Upper lobe of right lung (tissue), 1 donor: ENCODE results near the gene CABLES1. TPM values are rescaled to one million over a fixed set of nuclear protein-coding genes. Genes with fewer than 3 reads are reported as not detected.

Experiments used
- ATAC-seq: fragments of 200-7000 bp; cut with Tn5 transposase; one replicate; pipeline ENCODE4 v1.9.1; 2020; ENCODE audit warnings: mild to moderate bottlenecking, moderate library complexity
- DNase-seq: peaks from one replicate; pipeline ENCODE4 v3.0.0-alpha.2; 2020
- H3K27ac ChIP-seq: fragments of 200-600 bp; one replicate; pipeline ENCODE4 v1.8.0; 2022
- H3K27me3 ChIP-seq: fragments of 200-600 bp; one replicate; pipeline ENCODE4 v1.8.0; 2022; ENCODE audit warnings: mild to moderate bottlenecking
- H3K36me3 ChIP-seq: fragments of 200-600 bp; one replicate; pipeline ENCODE4 v1.8.0; 2022
- H3K4me1 ChIP-seq: fragments of 200-600 bp; one replicate; pipeline ENCODE4 v1.8.0; 2022
- H3K4me3 ChIP-seq: fragments of 200-600 bp; one replicate; pipeline ENCODE4 v1.8.0; 2022; ENCODE audit warnings: mild to moderate bottlenecking
- H3K9me3 ChIP-seq: fragments of 200-600 bp; one replicate; pipeline ENCODE4 v1.8.0; 2022
- intact Hi-C: fragments of 100-400 bp; cut with DNase I; formaldehyde crosslinking; loops from one replicate; pipeline ENCODE4 v1.11.0; 2022
- total RNA-seq: library from RNA; stranded (reverse); fragmentation: NEBNext Ultra II Directional; extraction: Animal tissue kit (Norgen Biotek cat#: 25700); gene quantifications from one replicate; pipeline ENCODE4 v1.2.1, GENCODE V29; 2021
- TF ChIP-seq, protein P1 (sequence below): fragments of 200-600 bp; IDR thresholded peaks from one replicate; pipeline ENCODE4 v1.8.0; 2022; ENCODE audit warnings: antibody characterized with exemption
- donor health status: DM: no; HTN: yes; CAD: no; lungs with severe emphysema.

Gene CABLES1
- total RNA-seq, 1 donor from 2014 or later: 39.5 TPM

DNA sequence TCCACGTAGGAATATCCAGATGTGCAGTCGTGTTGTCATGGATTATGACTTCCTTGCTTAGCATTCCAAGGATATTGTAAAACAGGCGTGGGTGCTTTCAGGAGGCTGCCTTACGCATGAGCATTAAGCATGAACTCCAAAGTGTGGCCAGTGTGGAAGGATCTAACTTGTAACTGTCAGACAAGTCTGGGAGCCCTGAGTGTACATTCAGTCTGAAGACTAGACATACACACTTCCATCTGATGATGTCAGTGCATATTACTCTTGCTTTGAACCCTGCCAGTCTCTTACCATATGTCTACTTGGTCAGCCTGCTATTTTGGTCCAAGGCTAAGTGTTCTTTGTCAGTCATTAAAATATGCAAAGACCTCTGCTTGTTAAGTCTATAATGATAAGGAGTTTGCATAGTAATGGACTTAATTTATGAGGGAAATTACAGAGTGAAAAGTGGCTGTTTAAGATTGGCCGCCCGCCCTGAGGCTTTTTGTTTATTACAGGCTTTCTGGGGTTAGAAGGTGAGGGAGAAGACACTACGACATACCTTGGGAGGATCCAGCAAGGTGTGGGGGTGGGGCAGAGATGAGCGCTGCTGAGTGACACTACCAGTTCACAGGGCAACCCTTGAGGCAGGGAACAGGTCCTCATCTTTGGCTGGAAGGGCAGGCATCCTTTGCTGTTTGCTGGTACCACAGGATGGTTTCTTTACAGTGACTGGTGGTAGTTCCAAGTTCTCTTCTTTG lies 48.3 kb downstream of the CABLES1 start:
- intact Hi-C loops: no loop called here
- H3K9me3 ChIP-seq: no peaks in the 10 kb centered on the region
- no peaks in the 10 kb centered on the region for H3K36me3 ChIP-seq
- H3K27ac ChIP-seq: no peak overlapping the region
- peaks cover 21% of the 10 kb centered on the region for H3K4me1 ChIP-seq
- no peaks in the 10 kb centered on the region for H3K27me3 ChIP-seq
- TF ChIP-seq, protein P1, sequence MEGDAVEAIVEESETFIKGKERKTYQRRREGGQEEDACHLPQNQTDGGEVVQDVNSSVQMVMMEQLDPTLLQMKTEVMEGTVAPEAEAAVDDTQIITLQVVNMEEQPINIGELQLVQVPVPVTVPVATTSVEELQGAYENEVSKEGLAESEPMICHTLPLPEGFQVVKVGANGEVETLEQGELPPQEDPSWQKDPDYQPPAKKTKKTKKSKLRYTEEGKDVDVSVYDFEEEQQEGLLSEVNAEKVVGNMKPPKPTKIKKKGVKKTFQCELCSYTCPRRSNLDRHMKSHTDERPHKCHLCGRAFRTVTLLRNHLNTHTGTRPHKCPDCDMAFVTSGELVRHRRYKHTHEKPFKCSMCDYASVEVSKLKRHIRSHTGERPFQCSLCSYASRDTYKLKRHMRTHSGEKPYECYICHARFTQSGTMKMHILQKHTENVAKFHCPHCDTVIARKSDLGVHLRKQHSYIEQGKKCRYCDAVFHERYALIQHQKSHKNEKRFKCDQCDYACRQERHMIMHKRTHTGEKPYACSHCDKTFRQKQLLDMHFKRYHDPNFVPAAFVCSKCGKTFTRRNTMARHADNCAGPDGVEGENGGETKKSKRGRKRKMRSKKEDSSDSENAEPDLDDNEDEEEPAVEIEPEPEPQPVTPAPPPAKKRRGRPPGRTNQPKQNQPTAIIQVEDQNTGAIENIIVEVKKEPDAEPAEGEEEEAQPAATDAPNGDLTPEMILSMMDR: no peak
- DNase-seq (no peak), ATAC-seq (no peak)
- H3K4me3 ChIP-seq: no peak overlapping the region

DNA sequence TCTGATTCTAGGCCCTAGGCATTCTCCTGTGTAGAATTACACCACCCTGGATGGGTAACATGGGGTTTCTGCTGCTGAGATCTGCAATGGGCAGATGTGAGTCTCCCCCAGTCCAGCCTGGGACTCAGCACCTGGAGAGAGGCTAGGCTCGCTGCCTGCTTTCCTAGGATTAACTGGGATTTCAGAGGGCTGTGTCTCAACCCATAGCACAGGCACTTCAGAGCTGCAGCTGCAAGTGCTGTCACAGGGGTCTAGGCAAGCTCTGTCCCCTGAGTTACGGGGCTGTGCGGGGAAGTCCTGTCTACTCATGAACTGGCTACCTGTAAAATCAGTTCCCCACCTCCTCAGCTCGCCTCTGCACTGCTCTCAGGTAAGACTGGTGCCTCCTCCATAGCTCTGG lies 51.5 kb downstream of the CABLES1 start:
- TF ChIP-seq, protein P1: no peak
- DNase-seq: no peak
- H3K9me3 ChIP-seq: no peaks in the 10 kb centered on the region
- H3K4me3 ChIP-seq: no peak overlapping the region
- H3K4me1 ChIP-seq: peaks cover 13% of the 10 kb centered on the region
- no peak for ATAC-seq
- H3K27me3 ChIP-seq: no peaks in the 10 kb centered on the region
- no peaks in the 10 kb centered on the region for H3K36me3 ChIP-seq
- intact Hi-C loops: no loop called here
- no peak overlapping the region for H3K27ac ChIP-seq

DNA sequence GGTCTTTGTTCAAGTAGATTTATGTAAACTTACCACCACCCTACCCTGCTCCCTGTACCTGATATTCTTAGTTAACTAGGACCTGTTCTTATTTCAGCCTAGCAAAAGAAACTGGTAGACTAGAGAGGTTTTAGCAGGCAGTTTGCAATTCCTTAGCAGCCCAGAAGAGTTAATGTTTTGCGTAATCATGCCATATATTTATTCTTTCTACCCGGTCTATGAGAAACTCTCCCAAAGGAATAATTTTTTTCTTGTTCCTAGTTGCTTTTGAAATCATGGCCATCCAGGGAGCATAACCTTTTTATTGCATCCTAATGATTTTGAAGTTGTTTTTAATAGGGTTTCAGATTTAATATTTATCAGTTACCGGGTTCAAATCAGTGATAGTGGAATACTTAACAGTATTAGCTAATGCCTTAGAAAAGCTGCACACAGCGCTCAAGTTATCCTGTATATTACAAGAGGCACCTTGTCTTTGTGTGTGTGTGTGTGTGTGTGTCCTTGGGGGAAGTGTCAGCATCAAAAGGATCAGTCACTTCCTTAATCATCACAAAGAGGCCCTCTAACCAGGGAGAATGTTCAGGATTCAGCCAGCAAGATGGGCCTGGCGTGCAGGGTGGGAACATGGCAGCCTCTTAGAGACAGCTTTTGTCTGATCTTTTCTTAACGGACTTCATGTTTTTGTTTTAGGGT lies 52.9 kb downstream of the CABLES1 start:
- DNase-seq (no peak), ATAC-seq (no peak)
- Histone ChIP-seq H3K9me3 (no peaks in the 10 kb centered on the region), H3K4me1 (peaks cover 23% of the 10 kb centered on the region), H3K36me3 (no peaks in the 10 kb centered on the region), H3K27me3 (no peaks in the 10 kb centered on the region), H3K27ac (no peak overlapping the region), H3K4me3 (no peak overlapping the region)
- intact Hi-C loops: no loop called here
- TF ChIP-seq, protein P1: no peak

DNA sequence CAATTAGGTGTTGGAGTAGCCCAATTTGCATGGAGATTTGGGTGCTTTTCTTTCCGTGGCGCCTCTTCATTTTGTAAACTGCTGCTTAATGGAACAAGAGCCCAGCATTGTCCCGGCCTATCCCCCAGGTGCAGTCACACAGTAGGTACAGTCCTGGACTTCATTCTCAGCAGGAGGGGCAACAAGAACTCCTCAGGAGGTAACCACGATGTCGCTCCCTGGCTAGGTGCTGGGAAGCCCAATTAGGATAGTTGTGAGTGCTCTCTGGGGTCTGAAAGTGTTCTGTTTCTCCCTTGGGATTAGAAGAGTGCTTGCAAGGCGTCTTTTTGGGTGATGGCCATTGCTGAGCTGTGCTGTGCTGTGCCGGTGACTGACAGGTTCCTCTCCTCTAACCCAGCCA lies 53.8 kb downstream of the CABLES1 start:
- H3K4me1 ChIP-seq: peaks cover 22% of the 10 kb centered on the region
- DNase-seq: no peak
- ATAC-seq: no peak
- TF ChIP-seq, protein P1: no peak
- intact Hi-C loops: no loop called here
- no peaks in the 10 kb centered on the region for H3K27me3 ChIP-seq
- H3K27ac ChIP-seq: no peak overlapping the region
- no peaks in the 10 kb centered on the region for H3K9me3 ChIP-seq
- H3K36me3 ChIP-seq: no peaks in the 10 kb centered on the region
- H3K4me3 ChIP-seq: no peak overlapping the region

DNA sequence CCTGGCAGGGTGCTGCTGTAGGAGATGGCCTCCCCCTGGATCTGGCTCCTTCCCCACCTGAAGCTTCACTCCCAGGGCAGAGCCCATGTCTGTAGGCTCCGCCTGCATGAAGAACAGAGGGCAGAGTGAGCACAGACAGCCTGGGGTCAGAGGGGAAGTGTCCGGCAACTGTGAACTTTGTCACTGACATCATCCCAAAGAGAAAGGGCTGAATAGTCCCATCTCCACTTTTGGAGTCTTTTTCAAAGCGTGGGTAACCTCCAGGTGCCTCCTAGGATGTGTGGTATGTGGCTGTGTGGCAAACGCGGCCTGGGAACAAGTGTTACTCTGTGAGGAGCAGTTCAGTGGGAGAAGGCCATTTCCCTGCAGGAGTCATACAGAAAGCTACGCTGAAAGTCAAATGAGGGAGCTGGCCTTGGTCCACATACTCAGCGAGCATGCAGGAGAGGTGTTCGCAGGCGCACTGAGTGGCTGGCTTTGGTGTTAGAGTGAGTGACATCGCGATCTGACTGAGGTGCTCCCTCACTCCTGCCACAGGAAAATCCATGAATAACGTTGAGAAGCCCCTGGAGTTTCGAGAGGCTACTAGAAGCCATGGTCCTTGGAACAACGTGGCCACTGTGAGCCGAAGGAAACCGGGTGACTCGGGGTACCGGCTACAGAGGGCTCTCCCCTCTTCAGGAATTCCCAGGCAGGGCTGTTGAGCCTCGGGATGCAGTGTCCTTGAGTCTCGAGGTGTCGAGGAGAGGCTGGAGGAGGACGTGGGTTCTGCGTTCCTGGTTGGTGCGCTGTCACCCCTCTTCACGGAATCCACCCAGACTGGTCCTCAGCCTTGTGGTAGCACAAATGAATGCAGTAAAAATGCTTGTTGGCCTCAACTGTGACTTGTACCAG lies 54.7 kb downstream of the CABLES1 start:
- TF ChIP-seq, protein P1: no peak
- intact Hi-C loops: no loop called here
- H3K4me3 ChIP-seq: no peak overlapping the region
- no peaks in the 10 kb centered on the region for H3K27me3 ChIP-seq
- peaks cover 23% of the 10 kb centered on the region for H3K4me1 ChIP-seq
- peak; percentile 78 for DNase-seq
- H3K9me3 ChIP-seq: no peaks in the 10 kb centered on the region
- ATAC-seq: peak; percentile 80
- no peak overlapping the region for H3K27ac ChIP-seq
- no peaks in the 10 kb centered on the region for H3K36me3 ChIP-seq
